A549 treated with CpdA at 1 μM for 4 hours (cell line): ENCODE measurements around the gene TRIM42. TPM values are rescaled to one million over a fixed set of nuclear protein-coding genes. Genes with fewer than 3 reads are reported as not detected.

Source experiments
- total RNA-seq: library from RNA; stranded (reverse); fragments of 200-300 nt; extraction: Qiagen RNA extraction; gene quantifications from 5 replicates; pipeline ENCODE4 v1.2.3, GENCODE V29; 2022; ENCODE audit warnings: low read depth

The TRIM42 gene
- total RNA-seq: not detected in 5 replicates

GRCh38 chr3:140677764-140678163 lies at the start of gene TRIM42:
Gene TRIM42, plus strand, starts transcription at chr3:140678064. Its CDS starts 166 bp downstream, at chr3:140678230.

